ENCODE results near the gene CNDP2.

- TF ChIP-seq CTCF (IDR thresholded peaks at IDR 0.05) (no peak), EZH2 (IDR thresholded peaks at IDR 0.05) (no peak)
These were observed 23.9 kb upstream of the CNDP2 start for GRCh38 chr18:74472312-74472711.

Data from neural progenitor cell (in vitro differentiated cells).